ENCODE results near the gene POLR1D.

POLR1D gene

GRCh38 chr13:27578121-27579030 lies 43.3 kb upstream of the POLR1D start:
- Histone ChIP-seq H3K36me3 (replicated peaks; ENCODE audit: low read depth, low read length) (peaks cover 47% of the 10 kb centered on the region), H4K20me1 (ENCODE audit: insufficient read depth, low read length) (peaks cover 9% of the 10 kb centered on the region), H3K27me3 (ENCODE audit: low read depth, low read length) (no peaks in the 10 kb centered on the region), H2AFZ (ENCODE audit: low read depth, low read length) (no peak overlapping the region), H3K27ac (ENCODE audit: low read length) (no peak overlapping the region), H3K79me2 (ENCODE audit: low read length) (peaks cover 23% of the 10 kb centered on the region), H3K4me1 (ENCODE audit: low read length) (no peaks in the 10 kb centered on the region), H3K9ac (ENCODE audit: low read length) (no peak overlapping the region), H3K4me3 (ENCODE audit: low read length) (no peak overlapping the region), H3K4me2 (ENCODE audit: low read length) (no peak overlapping the region), H3K9me3 (ENCODE audit: insufficient read depth, low read length) (no peaks in the 10 kb centered on the region)
- TF ChIP-seq EZH2phosphoT487 (IDR thresholded peaks at IDR 0.05; ENCODE audit: low read depth) (no peak), CTCF (IDR thresholded peaks at IDR 0.05; ENCODE audit: low read depth, low read length) (no peak)

- Histone ChIP-seq H3K36me3 (replicated peaks; ENCODE audit: low read depth, low read length) (peaks cover 27% of the 10 kb centered on the region), H3K9ac (ENCODE audit: low read length) (no peak overlapping the region), H3K4me3 (ENCODE audit: low read length) (no peak overlapping the region), H4K20me1 (ENCODE audit: insufficient read depth, low read length) (peaks cover 24% of the 10 kb centered on the region), H3K27me3 (ENCODE audit: low read depth, low read length) (no peaks in the 10 kb centered on the region), H3K4me1 (ENCODE audit: low read length) (no peaks in the 10 kb centered on the region), H3K79me2 (ENCODE audit: low read length) (peaks cover 49% of the 10 kb centered on the region), H3K27ac (ENCODE audit: low read length) (no peak overlapping the region), H3K4me2 (ENCODE audit: low read length) (no peak overlapping the region), H3K9me3 (ENCODE audit: insufficient read depth, low read length) (no peaks in the 10 kb centered on the region), H2AFZ (ENCODE audit: low read depth, low read length) (no peak overlapping the region)
- TF ChIP-seq CTCF (IDR thresholded peaks at IDR 0.05; ENCODE audit: low read depth, low read length) (no peak), EZH2phosphoT487 (IDR thresholded peaks at IDR 0.05; ENCODE audit: low read depth) (no peak)
These were observed 38.0 kb upstream of the POLR1D start for GRCh38 chr13:27583645-27584044.

- Histone ChIP-seq H3K79me2 (ENCODE audit: low read length) (peaks cover 69% of the 10 kb centered on the region), H3K9ac (ENCODE audit: low read length) (no peak overlapping the region)
- TF ChIP-seq CTCF (IDR thresholded peaks at IDR 0.05; ENCODE audit: low read depth, low read length) (no peak), EZH2phosphoT487 (IDR thresholded peaks at IDR 0.05; ENCODE audit: low read depth) (no peak)
These were observed 34.5 kb upstream of the POLR1D start for GRCh38 chr13:27587095-27587746.

GRCh38 chr13:27588405-27588804 lies 33.3 kb upstream of the POLR1D start:
- Histone ChIP-seq H3K79me2 (ENCODE audit: low read length) (peaks cover 71% of the 10 kb centered on the region), H3K9me3 (ENCODE audit: insufficient read depth, low read length) (no peaks in the 10 kb centered on the region), H3K27ac (ENCODE audit: low read length) (no peak overlapping the region), H4K20me1 (ENCODE audit: insufficient read depth, low read length) (peaks cover 44% of the 10 kb centered on the region), H3K4me1 (ENCODE audit: low read length) (peaks cover 19% of the 10 kb centered on the region), H3K4me2 (ENCODE audit: low read length) (no peak overlapping the region), H3K27me3 (ENCODE audit: low read depth, low read length) (no peaks in the 10 kb centered on the region), H3K36me3 (replicated peaks; ENCODE audit: low read depth, low read length) (no peaks in the 10 kb centered on the region), H2AFZ (ENCODE audit: low read depth, low read length) (no peak overlapping the region), H3K4me3 (ENCODE audit: low read length) (no peak overlapping the region), H3K9ac (ENCODE audit: low read length) (no peak overlapping the region)
- TF ChIP-seq EZH2phosphoT487 (IDR thresholded peaks at IDR 0.05; ENCODE audit: low read depth) = no peak
- TF ChIP-seq CTCF (IDR thresholded peaks at IDR 0.05; ENCODE audit: low read depth, low read length) = no peak

More at GRCh38 chr13:27587095-27587746, 34.5 kb upstream of the POLR1D start:
- H3K27me3 ChIP-seq (ENCODE audit: low read depth, low read length) = no peaks in the 10 kb centered on the region
- no peaks in the 10 kb centered on the region for H3K9me3 ChIP-seq (ENCODE audit: insufficient read depth, low read length)
- no peak overlapping the region for H3K27ac ChIP-seq (ENCODE audit: low read length)
- H3K4me2 ChIP-seq (ENCODE audit: low read length) = no peak overlapping the region
- H3K4me1 ChIP-seq (ENCODE audit: low read length) = peaks cover 7% of the 10 kb centered on the region
- H4K20me1 ChIP-seq (ENCODE audit: insufficient read depth, low read length) = peaks cover 33% of the 10 kb centered on the region
- H2AFZ ChIP-seq (ENCODE audit: low read depth, low read length) = no peak overlapping the region
- no peaks in the 10 kb centered on the region for H3K36me3 ChIP-seq (replicated peaks; ENCODE audit: low read depth, low read length)
- H3K4me3 ChIP-seq (ENCODE audit: low read length) = no peak overlapping the region

Data from OCI-LY3 (cell line).